ENCODE results near the gene APOBEC2.

APOBEC2 gene

DNA sequence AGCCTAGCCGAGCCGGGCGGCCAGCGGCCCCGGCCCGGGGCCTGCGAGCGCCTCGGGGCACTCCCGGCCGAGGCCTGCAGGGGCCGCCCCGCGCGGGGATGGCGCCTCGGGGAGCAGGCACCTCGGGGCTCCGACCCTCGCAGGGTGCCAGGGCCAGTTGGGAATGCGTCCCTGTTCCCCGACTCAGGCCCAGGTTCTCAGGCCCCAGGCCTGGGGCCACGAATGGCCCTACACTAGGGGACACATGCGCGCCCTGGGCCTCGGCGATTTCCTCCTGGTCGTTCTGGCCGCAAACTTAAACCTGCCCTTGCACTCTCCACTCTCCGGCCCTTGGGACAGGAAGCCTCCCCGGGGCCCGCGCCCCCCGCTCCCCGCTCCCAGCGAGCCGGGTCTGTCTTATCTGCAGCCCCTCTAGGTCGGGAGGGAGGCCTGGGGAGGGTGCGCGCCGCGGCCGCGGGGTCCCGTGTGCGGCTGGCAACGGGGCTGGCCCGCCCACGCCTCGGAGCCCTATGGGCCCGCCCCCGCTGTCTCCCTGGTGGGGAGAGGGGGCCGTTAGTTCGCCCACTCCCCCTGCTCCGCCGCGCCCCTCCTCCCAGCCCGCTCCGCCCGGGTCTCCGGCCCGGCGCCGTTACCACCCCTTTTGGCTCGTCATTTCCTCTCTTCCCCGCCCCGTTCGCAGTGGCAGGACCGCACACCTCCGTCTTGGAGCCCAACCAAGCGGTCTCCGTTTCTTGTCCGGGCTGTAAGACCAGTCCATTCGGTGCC is 20.4 kb downstream of the APOBEC2 start:
- TF ChIP-seq, protein P1, sequence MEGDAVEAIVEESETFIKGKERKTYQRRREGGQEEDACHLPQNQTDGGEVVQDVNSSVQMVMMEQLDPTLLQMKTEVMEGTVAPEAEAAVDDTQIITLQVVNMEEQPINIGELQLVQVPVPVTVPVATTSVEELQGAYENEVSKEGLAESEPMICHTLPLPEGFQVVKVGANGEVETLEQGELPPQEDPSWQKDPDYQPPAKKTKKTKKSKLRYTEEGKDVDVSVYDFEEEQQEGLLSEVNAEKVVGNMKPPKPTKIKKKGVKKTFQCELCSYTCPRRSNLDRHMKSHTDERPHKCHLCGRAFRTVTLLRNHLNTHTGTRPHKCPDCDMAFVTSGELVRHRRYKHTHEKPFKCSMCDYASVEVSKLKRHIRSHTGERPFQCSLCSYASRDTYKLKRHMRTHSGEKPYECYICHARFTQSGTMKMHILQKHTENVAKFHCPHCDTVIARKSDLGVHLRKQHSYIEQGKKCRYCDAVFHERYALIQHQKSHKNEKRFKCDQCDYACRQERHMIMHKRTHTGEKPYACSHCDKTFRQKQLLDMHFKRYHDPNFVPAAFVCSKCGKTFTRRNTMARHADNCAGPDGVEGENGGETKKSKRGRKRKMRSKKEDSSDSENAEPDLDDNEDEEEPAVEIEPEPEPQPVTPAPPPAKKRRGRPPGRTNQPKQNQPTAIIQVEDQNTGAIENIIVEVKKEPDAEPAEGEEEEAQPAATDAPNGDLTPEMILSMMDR (conservative IDR thresholded peaks at IDR 0.05; ENCODE audit: low read length), result peak; percentile 15; the same call in 1 of the 2 replicates
- TF ChIP-seq EZH2phosphoT487 (IDR thresholded peaks at IDR 0.05; ENCODE audit: borderline replicate concordance), result no peak
- Histone ChIP-seq H3K4me3 (ENCODE audit: low read length, poor library complexity, severe bottlenecking) (peak overlapping the region; percentile 94), H3K27me3 (ENCODE audit: insufficient read depth, low read length, poor library complexity, severe bottlenecking) (peaks cover 5% of the 10 kb centered on the region), H3F3A (ENCODE audit: low read depth) (peaks cover 9% of the 10 kb centered on the region), H3K9ac (ENCODE audit: low read depth, low read length, poor library complexity, severe bottlenecking) (peak overlapping the region; percentile 96), H3K36me3 (ENCODE audit: insufficient read depth, low read length) (peaks cover 1% of the 10 kb centered on the region; the same call in 1 of the 2 replicates), H4K20me1 (ENCODE audit: insufficient read depth, low read length, poor library complexity, severe bottlenecking) (peaks cover 49% of the 10 kb centered on the region), H3K4me2 (ENCODE audit: low read depth, low read length, poor library complexity, severe bottlenecking) (peak overlapping the region; percentile 100), H2AFZ (ENCODE audit: low read length) (no peak overlapping the region), H3K79me2 (ENCODE audit: insufficient read depth, low read length) (peaks cover 74% of the 10 kb centered on the region), H3K9me3 (ENCODE audit: insufficient read depth, low read depth, low read length) (no peaks in the 10 kb centered on the region), H3K9me2 (replicated peaks; ENCODE audit: low read depth, low read length) (no peaks in the 10 kb centered on the region), H3K4me1 (ENCODE audit: insufficient read depth, low read length, poor library complexity, severe bottlenecking) (peaks cover 72% of the 10 kb centered on the region)

GRCh38 chr6:41073968-41074691 is 21.1 kb downstream of the APOBEC2 start:
- Histone ChIP-seq H3K4me2 (ENCODE audit: low read depth, low read length, poor library complexity, severe bottlenecking) (peak overlapping the region; percentile 100), H3K79me2 (ENCODE audit: insufficient read depth, low read length) (peaks cover 81% of the 10 kb centered on the region), H3F3A (ENCODE audit: low read depth) (peaks cover 9% of the 10 kb centered on the region), H4K20me1 (ENCODE audit: insufficient read depth, low read length, poor library complexity, severe bottlenecking) (peaks cover 56% of the 10 kb centered on the region), H3K9me3 (ENCODE audit: insufficient read depth, low read depth, low read length) (no peaks in the 10 kb centered on the region), H3K27me3 (ENCODE audit: insufficient read depth, low read length, poor library complexity, severe bottlenecking) (peaks cover 5% of the 10 kb centered on the region), H3K4me3 (ENCODE audit: low read length, poor library complexity, severe bottlenecking) (peak overlapping the region; percentile 94), H3K9ac (ENCODE audit: low read depth, low read length, poor library complexity, severe bottlenecking) (peak overlapping the region; percentile 96), H3K36me3 (ENCODE audit: insufficient read depth, low read length) (peaks cover 9% of the 10 kb centered on the region; the same call in 1 of the 2 replicates), H3K9me2 (replicated peaks; ENCODE audit: low read depth, low read length) (no peaks in the 10 kb centered on the region), H3K4me1 (ENCODE audit: insufficient read depth, low read length, poor library complexity, severe bottlenecking) (peaks cover 78% of the 10 kb centered on the region), H2AFZ (ENCODE audit: low read length) (no peak overlapping the region)
- TF ChIP-seq, protein P1 (conservative IDR thresholded peaks at IDR 0.05; ENCODE audit: low read length), result no peak
- TF ChIP-seq EZH2phosphoT487 (IDR thresholded peaks at IDR 0.05; ENCODE audit: borderline replicate concordance), result no peak

- peak overlapping the region; percentile 94 for H3K4me3 ChIP-seq (ENCODE audit: low read length, poor library complexity, severe bottlenecking)
- H3K9me2 ChIP-seq (replicated peaks; ENCODE audit: low read depth, low read length), result no peaks in the 10 kb centered on the region
- peaks cover 5% of the 10 kb centered on the region for H3K27me3 ChIP-seq (ENCODE audit: insufficient read depth, low read length, poor library complexity, severe bottlenecking)
- peaks cover 9% of the 10 kb centered on the region for H3F3A ChIP-seq (ENCODE audit: low read depth)
- peak overlapping the region; percentile 100 for H3K4me2 ChIP-seq (ENCODE audit: low read depth, low read length, poor library complexity, severe bottlenecking)
- no peaks in the 10 kb centered on the region for H3K9me3 ChIP-seq (ENCODE audit: insufficient read depth, low read depth, low read length)
- peaks cover 16% of the 10 kb centered on the region; the same call in 1 of the 2 replicates for H3K36me3 ChIP-seq (ENCODE audit: insufficient read depth, low read length)
- H2AFZ ChIP-seq (ENCODE audit: low read length), result no peak overlapping the region
- H3K4me1 ChIP-seq (ENCODE audit: insufficient read depth, low read length, poor library complexity, severe bottlenecking), result peaks cover 78% of the 10 kb centered on the region
- H3K79me2 ChIP-seq (ENCODE audit: insufficient read depth, low read length), result peaks cover 85% of the 10 kb centered on the region
- peaks cover 63% of the 10 kb centered on the region for H4K20me1 ChIP-seq (ENCODE audit: insufficient read depth, low read length, poor library complexity, severe bottlenecking)
- TF ChIP-seq, protein P1 (conservative IDR thresholded peaks at IDR 0.05; ENCODE audit: low read length), result no peak
- TF ChIP-seq EZH2phosphoT487 (IDR thresholded peaks at IDR 0.05; ENCODE audit: borderline replicate concordance), result no peak
- peak overlapping the region; percentile 96 for H3K9ac ChIP-seq (ENCODE audit: low read depth, low read length, poor library complexity, severe bottlenecking)
Observed at GRCh38 chr6:41074692-41075436, 21.9 kb downstream of the APOBEC2 start.

All from Loucy (cell line).